Cortex of kidney (tissue), 1 donor: ENCODE measurements around the gene ABCD1.

Experiments used
- DNase-seq: peaks from one replicate; lab custom pipeline; 2025; lab: John Stamatoyannopoulos, UW

The ABCD1 gene

GRCh38 chrX:153791104-153791852 lies 66.6 kb downstream of the ABCD1 start:
- no peak for DNase-seq

GRCh38 chrX:153792368-153792767 lies 67.7 kb downstream of the ABCD1 start:
- DNase-seq = no peak

- DNase-seq = no peak
Observed at GRCh38 chrX:153793291-153793690, 68.6 kb downstream of the ABCD1 start.
